Mesodermal cell (in vitro differentiated cells): Measurements from ENCODE around the gene PER2.

Source experiments
- H3K27ac ChIP-seq: 2 replicates; pipeline ENCODE4 v1.7.0; 2013; ENCODE audit warnings: mild to moderate bottlenecking, low read depth, low read length, moderate library complexity; ENCODE audit not compliant: severe bottlenecking
- H3K36me3 ChIP-seq: 2 replicates; pipeline ENCODE4 v1.7.1; 2013; ENCODE audit warnings: mild to moderate bottlenecking, low read length, moderate library complexity; ENCODE audit not compliant: control insufficient read depth, insufficient read depth
- H3K4me1 ChIP-seq: one replicate; pipeline ENCODE4 v1.7.1; 2013; ENCODE audit warnings: mild to moderate bottlenecking, low read length; ENCODE audit not compliant: insufficient read depth, control insufficient read depth, poor library complexity, severe bottlenecking
- H3K4me3 ChIP-seq: 2 replicates; pipeline ENCODE4 v1.7.0; 2013; ENCODE audit warnings: low read length, control low read depth, mild to moderate bottlenecking; ENCODE audit not compliant: insufficient read depth, poor library complexity, severe bottlenecking; ENCODE audit errors: extremely low read depth
- H3K9me3 ChIP-seq: 2 replicates; pipeline ENCODE4 v1.7.1; 2013; ENCODE audit warnings: mild to moderate bottlenecking, low read length, moderate library complexity; ENCODE audit not compliant: control insufficient read depth
- WGBS, 2 experiments: methylation state at CpG; one replicate each; pipeline ENCODE4 v1.1.5; 2013; ENCODE audit warnings: missing lambda C conversion rate in 2 of 2; ENCODE audit not compliant: insufficient coverage in 2 of 2; 5-methylcytosine and 5-hydroxymethylcytosine counted together

PER2 gene

DNA sequence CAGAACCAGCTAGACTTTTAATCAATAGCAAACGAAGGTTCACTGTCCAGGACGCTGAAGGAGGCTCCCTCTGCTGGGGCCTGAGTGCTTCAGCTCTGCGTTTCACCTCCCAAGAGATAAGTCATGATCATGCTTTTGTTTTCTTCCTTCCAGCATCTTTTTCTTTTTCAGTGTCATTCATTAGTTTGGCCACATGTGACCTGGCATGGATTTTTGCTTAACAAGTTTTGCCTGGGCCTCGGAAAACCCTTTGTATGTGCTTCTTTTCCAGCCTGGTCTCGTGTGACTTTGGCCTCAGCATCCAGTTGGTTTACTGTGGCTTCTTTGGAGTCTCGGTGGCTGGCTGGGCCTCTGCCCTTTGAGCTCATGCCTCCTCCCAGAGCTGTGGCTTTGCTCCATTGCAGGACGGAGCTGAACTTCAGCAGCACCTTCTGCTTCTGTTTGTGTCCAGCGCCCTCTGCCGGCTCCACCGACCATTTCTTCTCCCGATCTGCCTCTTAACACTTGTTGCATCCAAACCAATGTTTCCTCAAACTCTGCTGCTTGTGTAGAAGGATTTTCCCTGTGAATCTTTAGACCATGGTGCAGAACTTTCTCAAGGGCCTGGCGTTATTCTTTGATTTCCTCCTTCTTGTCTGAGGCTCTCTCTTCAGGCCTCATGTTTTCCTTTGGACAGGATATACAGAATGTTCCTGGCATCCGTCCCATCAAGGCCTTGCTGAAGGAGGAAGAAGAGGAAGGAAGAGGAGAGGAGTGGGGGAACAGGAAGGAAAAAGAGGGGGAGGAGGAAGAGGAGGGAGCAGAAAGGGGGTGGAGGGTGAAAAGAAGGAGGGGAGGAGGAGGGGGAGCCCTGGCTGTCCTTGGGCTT is 25.0 kb downstream of the PER2 start:
- WGBS, 2 experiments, result 39 to 48% methylated on average over 8 to 11 of the region's 13 CpGs
- Histone ChIP-seq H3K9me3 (no peaks in the 10 kb centered on the region), H3K27ac (peak overlapping the region; percentile 23), H3K4me3 (no peak overlapping the region), H3K4me1 (peaks cover 22% of the 10 kb centered on the region), H3K36me3 (peaks cover 10% of the 10 kb centered on the region)

DNA sequence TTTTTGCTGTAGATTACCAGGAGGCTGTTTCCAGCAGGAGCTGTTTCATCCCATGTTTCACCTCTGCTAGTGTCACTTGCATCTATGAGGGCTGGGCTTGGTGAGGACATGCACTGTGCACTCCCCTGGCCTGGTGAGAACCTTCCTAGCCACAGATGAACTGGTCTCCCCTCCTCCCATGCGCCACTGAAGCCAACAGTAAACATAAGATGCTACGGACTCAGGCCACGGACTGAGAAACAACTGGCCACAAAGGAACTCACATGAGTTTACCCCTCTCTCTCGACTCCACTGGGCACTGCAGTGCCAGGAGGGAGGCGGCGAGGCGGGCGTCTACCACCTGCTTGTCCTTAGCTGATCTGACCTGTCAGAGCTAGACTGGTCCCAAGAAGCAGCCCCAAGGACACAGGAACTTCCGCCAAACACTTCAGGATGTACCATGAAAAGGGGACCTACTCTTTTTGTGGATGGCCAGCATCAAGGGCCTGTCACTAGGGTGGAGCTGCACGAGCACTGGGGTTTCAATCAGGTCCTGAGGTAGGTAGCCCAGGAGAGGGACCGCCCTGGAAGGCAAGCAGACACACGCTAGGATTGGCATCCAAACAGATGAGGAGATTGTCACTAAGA is 25.8 kb downstream of the PER2 start:
- WGBS, 2 experiments, result 93 to 94% methylated on average over 11 to 12 of the region's 12 CpGs
- Histone ChIP-seq H3K4me1 (peaks cover 22% of the 10 kb centered on the region), H3K9me3 (no peaks in the 10 kb centered on the region), H3K27ac (no peak overlapping the region), H3K36me3 (peaks cover 8% of the 10 kb centered on the region), H3K4me3 (no peak overlapping the region)

DNA sequence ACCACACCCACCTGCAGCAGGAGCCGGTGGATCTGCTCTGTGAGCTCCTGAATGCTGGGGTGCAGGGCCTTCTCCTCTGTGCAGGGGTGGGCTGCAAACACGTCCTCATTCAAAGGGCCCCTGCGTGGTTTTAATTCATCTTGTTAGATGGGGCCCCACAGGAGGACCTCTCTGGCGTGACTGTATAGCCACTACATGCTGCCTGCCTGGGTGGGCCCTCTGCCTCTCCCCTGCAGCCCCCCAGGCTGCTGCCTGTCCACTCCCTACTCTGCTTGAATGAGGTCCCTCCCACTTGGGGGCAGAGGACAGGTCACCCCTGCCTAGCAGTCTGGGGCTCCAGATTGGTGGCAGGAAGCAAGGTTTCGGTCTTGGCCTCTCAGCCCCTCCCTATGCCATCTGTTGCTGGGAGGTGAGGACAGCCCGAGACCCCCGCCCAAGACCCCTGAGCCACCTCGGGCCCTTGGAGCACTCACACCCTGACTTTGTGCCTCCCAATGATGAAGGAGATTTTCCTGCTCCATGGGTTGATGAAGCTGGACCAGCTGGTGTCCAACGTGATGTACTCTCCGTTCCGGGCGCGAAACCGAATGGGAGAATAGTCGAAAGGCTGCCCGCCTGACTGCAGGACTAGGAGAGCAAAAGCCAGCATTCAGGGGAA is 26.6 kb downstream of the PER2 start:
- no peaks in the 10 kb centered on the region for H3K9me3 ChIP-seq
- no peak overlapping the region for H3K4me3 ChIP-seq
- H3K36me3 ChIP-seq, result peaks cover 4% of the 10 kb centered on the region
- peaks cover 22% of the 10 kb centered on the region for H3K4me1 ChIP-seq
- WGBS, 2 experiments, result 92 to 93% methylated on average over 12 to 15 of the region's 16 CpGs
- H3K27ac ChIP-seq, result no peak overlapping the region

DNA sequence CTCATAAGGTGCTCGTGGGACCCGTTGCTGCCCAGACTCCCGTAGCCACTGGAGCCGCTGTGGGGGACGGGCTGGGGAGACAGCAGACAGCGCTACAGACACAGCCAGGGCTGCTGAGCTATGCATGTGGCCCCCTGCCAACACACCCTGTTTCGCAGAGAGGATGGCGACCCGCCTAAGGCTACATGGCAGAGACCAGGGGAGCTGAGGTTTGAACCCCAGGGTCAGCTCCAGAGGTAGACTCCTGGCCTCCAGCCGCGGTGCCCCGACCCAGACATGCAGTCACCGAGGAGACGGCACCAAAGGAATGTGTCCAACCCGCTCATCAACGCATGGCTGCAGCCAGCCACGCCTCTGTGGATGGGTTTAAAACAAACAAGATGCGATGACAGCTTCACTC is 27.5 kb downstream of the PER2 start:
- H3K4me1 ChIP-seq, result peaks cover 22% of the 10 kb centered on the region
- H3K36me3 ChIP-seq, result peaks cover 5% of the 10 kb centered on the region
- peak overlapping the region; percentile 36 for H3K27ac ChIP-seq
- WGBS, 2 experiments, result 86% methylated on average over 15 to 18 of the region's 18 CpGs
- H3K4me3 ChIP-seq, result no peak overlapping the region
- no peaks in the 10 kb centered on the region for H3K9me3 ChIP-seq

DNA sequence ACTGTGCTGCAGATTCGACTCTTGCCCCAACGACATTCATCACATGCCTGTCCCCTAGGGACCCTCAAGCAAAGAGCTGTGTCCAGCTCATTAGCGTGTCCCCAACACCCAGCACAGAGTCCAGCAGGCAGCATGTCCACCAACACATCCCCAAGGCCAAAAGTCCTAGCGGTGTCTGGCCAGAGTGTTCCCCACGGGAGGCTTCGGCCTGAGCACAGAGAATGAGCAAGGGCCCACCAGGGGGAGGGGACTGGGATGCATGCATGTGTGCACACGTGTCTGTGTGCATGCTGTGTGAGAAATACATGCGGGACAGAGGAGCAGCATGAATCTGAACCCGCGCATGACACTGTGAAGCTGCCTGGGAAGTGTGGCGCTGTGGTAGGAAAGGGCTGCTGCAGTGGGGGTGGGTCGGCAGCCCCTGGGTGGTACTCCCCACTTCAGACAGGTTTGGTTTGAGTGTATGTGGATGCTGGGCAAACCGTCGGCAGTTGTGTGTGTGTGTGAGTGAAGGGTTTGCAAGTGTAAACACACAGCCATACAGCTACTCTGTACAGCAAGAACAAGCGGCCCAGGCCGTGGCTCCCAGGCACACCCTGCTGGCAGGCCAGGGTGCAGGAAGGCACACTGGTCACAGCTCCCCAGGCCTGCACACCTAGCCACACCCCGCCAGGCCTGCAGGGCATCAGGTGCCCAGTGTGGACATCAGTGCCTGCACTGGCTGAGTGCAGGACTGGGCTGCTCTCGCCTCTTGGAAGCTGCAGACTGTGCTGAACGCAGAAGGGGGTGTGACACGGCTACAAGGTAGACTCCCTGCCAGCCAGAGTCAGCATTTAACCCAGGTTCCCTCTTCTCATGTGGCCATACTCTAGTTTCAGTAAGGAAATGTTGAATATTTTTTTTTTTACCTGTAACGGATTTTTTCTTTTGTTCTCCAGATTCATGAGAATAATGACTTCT is 29.1 kb downstream of the PER2 start:
- Histone ChIP-seq H3K36me3 (peaks cover 8% of the 10 kb centered on the region), H3K4me3 (no peak overlapping the region), H3K9me3 (no peaks in the 10 kb centered on the region), H3K4me1 (peaks cover 22% of the 10 kb centered on the region), H3K27ac (no peak overlapping the region)
- WGBS, 2 experiments, result 91 to 95% methylated on average over 15 of the region's 21 CpGs

DNA sequence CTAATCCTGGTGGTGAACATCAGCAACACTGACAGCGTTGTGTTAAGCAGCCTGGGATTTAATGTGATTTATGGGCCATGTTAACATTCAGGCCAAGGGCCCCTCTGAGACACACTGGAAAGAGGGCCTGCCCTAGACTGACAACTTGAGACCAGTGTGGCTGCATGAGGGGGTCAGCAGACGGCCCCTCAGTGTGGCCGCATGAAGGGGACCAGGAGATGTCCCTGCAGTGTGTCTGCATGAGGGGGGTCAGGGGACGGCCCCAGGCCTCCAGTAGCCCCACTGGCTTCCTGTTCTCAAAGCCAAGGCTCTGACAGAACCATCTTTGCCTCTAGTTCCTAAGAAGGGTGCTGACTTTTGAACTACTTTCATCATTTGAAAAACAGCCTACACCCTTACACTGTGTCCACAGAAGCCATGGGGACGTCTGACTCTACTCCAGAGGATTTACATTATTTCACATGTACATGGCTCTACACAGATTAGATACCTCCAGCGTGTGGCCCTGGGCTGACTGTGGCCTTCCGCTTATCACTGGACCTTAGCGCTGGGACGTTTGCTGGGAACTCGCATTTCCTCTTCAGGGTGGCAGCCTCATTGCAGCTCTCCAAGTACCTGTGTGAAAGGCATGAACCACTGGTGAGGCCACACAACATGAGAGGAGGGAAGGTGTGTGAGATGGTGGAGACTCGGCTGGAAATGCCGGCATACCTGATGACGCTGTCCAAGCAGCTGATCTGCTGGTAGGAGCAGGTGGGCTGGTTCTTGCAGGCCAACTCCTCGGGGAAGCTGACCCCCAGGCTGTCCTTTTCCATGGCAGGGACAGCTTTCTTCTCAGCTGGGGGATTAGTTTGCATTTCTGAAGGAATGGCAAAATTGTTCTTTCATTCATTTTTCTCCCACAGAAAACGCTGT is 30.4 kb downstream of the PER2 start:
- H3K4me1 ChIP-seq, result peaks cover 18% of the 10 kb centered on the region
- H3K4me3 ChIP-seq, result no peak overlapping the region
- H3K36me3 ChIP-seq, result peaks cover 11% of the 10 kb centered on the region
- 93% methylated on average over 13 to 14 of the region's 15 CpGs for WGBS, 2 experiments
- no peaks in the 10 kb centered on the region for H3K9me3 ChIP-seq
- no peak overlapping the region for H3K27ac ChIP-seq

DNA sequence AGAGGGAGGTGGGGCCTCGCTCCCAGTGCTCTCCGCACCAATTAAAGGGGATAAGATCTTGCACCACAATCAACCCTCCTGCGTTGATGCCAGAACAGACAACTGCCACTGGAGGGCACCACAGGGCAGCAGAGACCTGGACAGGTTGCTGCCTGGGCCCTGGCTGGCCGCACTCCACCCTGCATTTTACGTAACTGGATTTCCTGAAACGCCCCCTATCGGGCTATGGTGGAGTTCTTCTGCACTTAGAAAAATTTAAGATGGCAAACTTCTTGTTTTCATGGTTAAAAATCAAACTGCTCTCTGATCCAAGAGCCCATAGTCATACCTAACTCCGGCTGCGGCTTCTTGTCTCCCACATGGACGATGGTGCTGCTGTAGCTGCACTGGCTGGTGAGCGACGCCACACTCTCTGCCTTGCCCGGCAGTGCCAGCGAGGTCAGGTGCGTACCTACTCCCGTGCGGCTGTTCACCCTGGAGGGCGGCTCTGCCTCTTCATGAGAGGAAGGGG is 31.8 kb downstream of the PER2 start:
- H3K36me3 ChIP-seq, result peaks cover 9% of the 10 kb centered on the region

DNA sequence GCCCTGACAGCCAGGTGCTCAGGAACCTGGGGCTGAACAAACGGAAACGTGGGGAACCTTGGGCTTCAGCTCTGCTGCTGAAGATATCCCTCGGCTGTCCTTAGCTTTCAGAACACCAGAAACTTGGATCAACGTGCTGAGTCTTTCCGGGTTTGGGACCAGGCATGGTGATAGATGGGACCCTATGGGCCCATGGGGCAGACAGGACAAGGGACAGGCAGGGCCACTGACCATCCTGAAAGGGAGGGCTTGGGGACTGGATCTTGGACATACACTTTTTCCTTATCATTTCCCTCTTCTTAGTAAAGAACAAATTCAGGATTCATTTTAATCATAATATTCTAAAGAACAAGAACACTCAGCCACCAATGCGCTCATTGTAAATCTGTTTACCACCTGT is 32.3 kb downstream of the PER2 start:
- Histone ChIP-seq H3K4me1 (peaks cover 7% of the 10 kb centered on the region), H3K9me3 (no peaks in the 10 kb centered on the region), H3K4me3 (no peak overlapping the region), H3K36me3 (peaks cover 9% of the 10 kb centered on the region), H3K27ac (no peak overlapping the region)
- 90 to 97% methylated on average over 3 to 5 of the region's 6 CpGs for WGBS, 2 experiments

More for the DNA sequence above, 31.8 kb downstream of the PER2 start:
- peaks cover 12% of the 10 kb centered on the region for H3K4me1 ChIP-seq
- H3K9me3 ChIP-seq, result no peaks in the 10 kb centered on the region
- no peak overlapping the region for H3K4me3 ChIP-seq
- WGBS, 2 experiments, result 83 to 88% methylated on average over 7 to 11 of the region's 18 CpGs
- H3K27ac ChIP-seq, result no peak overlapping the region

DNA sequence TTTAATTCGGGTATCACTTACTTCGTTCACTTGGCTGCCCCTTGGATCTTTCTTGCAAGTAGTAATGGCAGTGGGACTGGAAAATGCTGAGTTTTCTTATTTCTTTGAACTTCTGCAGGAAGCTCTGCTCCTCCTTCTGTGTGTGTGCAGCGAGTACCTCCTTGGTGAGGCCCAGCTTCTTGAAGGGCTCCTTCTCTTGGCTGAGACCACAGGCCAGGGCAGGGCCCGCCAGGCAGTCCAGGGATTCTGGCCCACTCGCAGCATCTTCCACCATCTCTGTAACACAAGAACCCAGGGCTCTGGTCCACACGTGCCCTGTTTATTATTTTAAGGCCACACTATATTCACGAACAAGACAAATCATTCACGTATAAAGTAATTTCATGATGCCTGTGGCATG is 32.8 kb downstream of the PER2 start:
- H3K4me1 ChIP-seq, result peaks cover 3% of the 10 kb centered on the region
- H3K36me3 ChIP-seq, result peaks cover 9% of the 10 kb centered on the region
- 91 to 93% methylated on average over 6 to 7 of the region's 8 CpGs for WGBS, 2 experiments
- H3K27ac ChIP-seq, result no peak overlapping the region
- H3K4me3 ChIP-seq, result no peak overlapping the region
- H3K9me3 ChIP-seq, result no peaks in the 10 kb centered on the region
